Measurements from ENCODE around the gene GTF2H1. TPM values are rescaled to one million over a fixed set of nuclear protein-coding genes. Genes with fewer than 3 reads are reported as not detected.

GTF2H1 gene
- total and polyA plus RNA-seq, 2 experiments from 2014 or later, result 33.8 to 66.2 TPM

DNA sequence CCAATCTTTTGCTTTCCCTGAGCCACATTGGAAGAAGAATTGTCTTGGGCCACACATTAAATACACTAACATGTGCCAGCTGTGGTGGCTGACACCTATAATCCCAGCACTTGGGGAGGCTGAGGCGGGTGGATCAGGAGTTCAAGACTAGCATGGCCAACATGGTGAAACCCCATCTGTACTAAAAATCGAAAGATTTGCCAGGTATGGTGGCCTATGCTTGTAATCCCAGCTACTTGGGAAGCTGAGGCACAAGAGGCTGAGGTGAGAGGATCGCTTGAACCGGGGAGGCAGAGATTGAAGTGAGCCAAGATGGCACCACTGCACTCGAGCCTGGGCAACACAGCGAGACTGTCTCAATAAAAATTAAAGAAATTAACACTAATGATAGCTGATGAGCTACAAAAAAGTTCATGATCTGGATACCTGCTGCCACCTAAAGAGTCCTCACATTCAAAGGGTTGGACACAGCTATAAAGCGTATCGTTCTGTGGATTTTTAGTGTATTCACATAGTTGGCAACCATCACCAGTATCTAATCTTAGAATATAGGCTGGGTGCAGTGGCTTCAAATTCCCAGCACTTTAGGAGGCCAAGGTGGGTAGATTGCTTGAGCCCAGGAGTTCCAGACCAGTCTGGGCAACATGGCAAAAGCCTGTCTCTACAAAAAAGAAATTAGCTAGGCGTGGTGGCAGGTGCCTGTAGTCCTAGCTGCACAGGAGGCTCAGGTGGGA, 86.4 kb downstream of the GTF2H1 start:
- DNase-seq (ENCODE audit: low spot score), result no peak
- H3K4me3 ChIP-seq, result no peak overlapping the region
- no peaks in the 10 kb centered on the region for H4K20me1 ChIP-seq (ENCODE audit: insufficient read depth, poor library complexity, severe bottlenecking)
- no peaks in the 10 kb centered on the region for H3K9me3 ChIP-seq (ENCODE audit: low read depth)
- no peaks in the 10 kb centered on the region for H3K36me3 ChIP-seq (replicated peaks; ENCODE audit: insufficient read depth, low read depth)
- no peak overlapping the region for H2AFZ ChIP-seq
- H3K9me2 ChIP-seq (replicated peaks; ENCODE audit: insufficient read depth), result no peaks in the 10 kb centered on the region
- no peaks in the 10 kb centered on the region for H3K79me2 ChIP-seq
- 96% methylated on average over 9 of the region's 9 CpGs for WGBS (ENCODE audit: low lambda C conversion rate, missing lambda C conversion rate)
- H3K4me2 ChIP-seq, result no peak overlapping the region
- TF ChIP-seq, protein P1, sequence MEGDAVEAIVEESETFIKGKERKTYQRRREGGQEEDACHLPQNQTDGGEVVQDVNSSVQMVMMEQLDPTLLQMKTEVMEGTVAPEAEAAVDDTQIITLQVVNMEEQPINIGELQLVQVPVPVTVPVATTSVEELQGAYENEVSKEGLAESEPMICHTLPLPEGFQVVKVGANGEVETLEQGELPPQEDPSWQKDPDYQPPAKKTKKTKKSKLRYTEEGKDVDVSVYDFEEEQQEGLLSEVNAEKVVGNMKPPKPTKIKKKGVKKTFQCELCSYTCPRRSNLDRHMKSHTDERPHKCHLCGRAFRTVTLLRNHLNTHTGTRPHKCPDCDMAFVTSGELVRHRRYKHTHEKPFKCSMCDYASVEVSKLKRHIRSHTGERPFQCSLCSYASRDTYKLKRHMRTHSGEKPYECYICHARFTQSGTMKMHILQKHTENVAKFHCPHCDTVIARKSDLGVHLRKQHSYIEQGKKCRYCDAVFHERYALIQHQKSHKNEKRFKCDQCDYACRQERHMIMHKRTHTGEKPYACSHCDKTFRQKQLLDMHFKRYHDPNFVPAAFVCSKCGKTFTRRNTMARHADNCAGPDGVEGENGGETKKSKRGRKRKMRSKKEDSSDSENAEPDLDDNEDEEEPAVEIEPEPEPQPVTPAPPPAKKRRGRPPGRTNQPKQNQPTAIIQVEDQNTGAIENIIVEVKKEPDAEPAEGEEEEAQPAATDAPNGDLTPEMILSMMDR (IDR thresholded peaks at IDR 0.05; ENCODE audit: poor library complexity), result no peak
- H3K27me3 ChIP-seq, result no peaks in the 10 kb centered on the region
- peaks cover 3% of the 10 kb centered on the region for H3K4me1 ChIP-seq (ENCODE audit: insufficient read depth)
- no peak overlapping the region for H3K27ac ChIP-seq

DNA sequence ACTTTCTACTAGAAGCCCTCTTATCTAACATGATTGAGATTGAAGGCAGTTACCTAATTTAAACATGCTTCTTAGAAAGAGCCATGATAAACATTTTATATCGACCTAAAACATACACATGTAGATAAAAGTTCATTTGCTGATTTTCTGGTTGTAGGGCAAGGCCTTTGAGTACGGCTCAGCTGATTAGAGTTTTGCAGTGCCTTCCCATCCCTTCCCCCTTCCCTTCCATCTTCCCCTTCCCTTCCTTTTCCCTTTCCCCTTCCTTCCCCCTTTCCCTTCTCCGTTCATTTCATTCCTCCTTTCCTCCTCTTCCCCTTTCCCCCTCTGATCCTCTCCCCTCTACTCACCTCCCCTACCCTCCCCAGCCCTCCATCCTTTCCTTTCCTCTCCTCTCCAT, 94.1 kb downstream of the GTF2H1 start:
- Histone ChIP-seq H3K27me3 (no peaks in the 10 kb centered on the region), H2AFZ (no peak overlapping the region), H3K4me1 (ENCODE audit: insufficient read depth) (peaks cover 3% of the 10 kb centered on the region), H3K9me2 (replicated peaks; ENCODE audit: insufficient read depth) (no peaks in the 10 kb centered on the region), H3K79me2 (no peaks in the 10 kb centered on the region), H3K9me3 (ENCODE audit: low read depth) (no peaks in the 10 kb centered on the region), H3K4me3 (no peak overlapping the region), H3K36me3 (replicated peaks; ENCODE audit: insufficient read depth, low read depth) (no peaks in the 10 kb centered on the region), H4K20me1 (ENCODE audit: insufficient read depth, poor library complexity, severe bottlenecking) (no peaks in the 10 kb centered on the region), H3K27ac (no peak overlapping the region), H3K4me2 (no peak overlapping the region)
- WGBS (ENCODE audit: low lambda C conversion rate, missing lambda C conversion rate), result 89% methylated on average over 2 of the region's 3 CpGs
- no peak for DNase-seq (ENCODE audit: low spot score)
- TF ChIP-seq EZH2phosphoT487 (IDR thresholded peaks at IDR 0.05; ENCODE audit: low read depth, severe bottlenecking, unreplicated experiment), result no peak
- TF ChIP-seq EZH2 (IDR thresholded peaks at IDR 0.05; ENCODE audit: borderline replicate concordance), result no peak
- TF ChIP-seq, protein P1 (IDR thresholded peaks at IDR 0.05; ENCODE audit: poor library complexity), result no peak

Small RNA genes within 50 kb of the gene (microRNA-seq; reads per million reads assigned to microRNA genes)
- gene MIR3159, result not detected

Small RNA genes within 50 kb of the gene (small RNA-seq; reads per million reads assigned to genes)
- gene MIR3159, result 0.09 reads per million

Other genes starting within 250 kb of the GTF2H1 start
- gene SAAL1, start 216.5 kb upstream of the GTF2H1 start, total RNA-seq, result 11.7 and 13.0 TPM in 2 replicates
- gene SAAL1, start 216.5 kb upstream of the GTF2H1 start, polyA plus RNA-seq, result 15.2 and 17.8 TPM in 2 replicates
- gene MRGPRX3, start 190.0 kb upstream of the GTF2H1 start, total RNA-seq, result not detected in 2 replicates
- gene MRGPRX3, start 190.0 kb upstream of the GTF2H1 start, polyA plus RNA-seq, result not detected in 2 replicates
- gene MRGPRX4, start 149.7 kb upstream of the GTF2H1 start, total RNA-seq, result not detected in 2 replicates
- not detected in 2 replicates for gene MRGPRX4, start 149.7 kb upstream of the GTF2H1 start, polyA plus RNA-seq
- gene SAA4, start 85.8 kb upstream of the GTF2H1 start, total RNA-seq, result 73.0 and 73.8 TPM in 2 replicates
- gene SAA4, start 85.8 kb upstream of the GTF2H1 start, polyA plus RNA-seq, result 75.6 and 101 TPM in 2 replicates
- 20.1 and 27.4 TPM in 2 replicates for gene SAA2, start 73.9 kb upstream of the GTF2H1 start, total RNA-seq
- 111 and 170 TPM in 2 replicates for gene SAA2, start 73.9 kb upstream of the GTF2H1 start, polyA plus RNA-seq
- gene SAA1, start 56.3 kb upstream of the GTF2H1 start, total RNA-seq, result 153 and 175 TPM in 2 replicates
- 2,093 and 2,553 TPM in 2 replicates for gene SAA1, start 56.3 kb upstream of the GTF2H1 start, polyA plus RNA-seq
- gene HPS5, start 427 bp upstream of the GTF2H1 start, total RNA-seq, result 18.0 and 24.7 TPM in 2 replicates
- gene HPS5, start 427 bp upstream of the GTF2H1 start, polyA plus RNA-seq, result 9.3 and 10.3 TPM in 2 replicates
- gene LDHA, start 72.0 kb downstream of the GTF2H1 start, total RNA-seq, result 380 and 421 TPM in 2 replicates
- 727 and 746 TPM in 2 replicates for gene LDHA, start 72.0 kb downstream of the GTF2H1 start, polyA plus RNA-seq
- 0.57 and 2.6 TPM in 2 replicates for gene LDHC, start 89.8 kb downstream of the GTF2H1 start, total RNA-seq
- gene LDHC, start 89.8 kb downstream of the GTF2H1 start, polyA plus RNA-seq, result 1.7 and 2.9 TPM in 2 replicates
- not detected in 2 replicates for gene LDHAL6A, start 133.3 kb downstream of the GTF2H1 start, total RNA-seq
- 0.06 TPM in 1 of 2 replicates, not detected in the other for gene LDHAL6A, start 133.3 kb downstream of the GTF2H1 start, polyA plus RNA-seq
- gene TSG101, start 204.4 kb downstream of the GTF2H1 start, total RNA-seq, result 78.6 and 136 TPM in 2 replicates
- gene TSG101, start 204.4 kb downstream of the GTF2H1 start, polyA plus RNA-seq, result 105 and 113 TPM in 2 replicates

Data from hepatocyte (in vitro differentiated cells).